ENCODE data around the gene TRPM1. TPM values are rescaled to one million over a fixed set of nuclear protein-coding genes. Genes with fewer than 3 reads are reported as not detected.

TRPM1 gene
- total and polyA plus RNA-seq, 2 donors (not counting 1 experiment from before 2014, with no cell fraction given): not detected

- H3K79me2 ChIP-seq (ENCODE audit: control insufficient read depth, insufficient read depth, low read length): no peaks in the 10 kb centered on the region
- H2AFZ ChIP-seq (ENCODE audit: low read length): no peak overlapping the region
- H3K4me3 ChIP-seq (replicated peaks in 1 of 4; ENCODE audit: control extremely low read depth in 1 of 4, insufficient read depth in 1 of 4, low read depth in 3 of 4, low read length in 4 of 4): no peak overlapping the region
- H3K36me3 ChIP-seq (ENCODE audit: control insufficient read depth, insufficient read depth, low read length): no peaks in the 10 kb centered on the region
- no peak for DNase-seq (ENCODE audit: low read depth in 2 of 2)
- H3K4me1 ChIP-seq (ENCODE audit: control insufficient read depth, extremely low read depth, insufficient read depth, low read length): no peaks in the 10 kb centered on the region
- H3K4me2 ChIP-seq (ENCODE audit: extremely low read depth, insufficient read depth, low read length): no peak overlapping the region
- H3K27ac ChIP-seq (ENCODE audit: insufficient read depth, low read length): no peak overlapping the region
- peaks cover 2% of the 10 kb centered on the region for H3K27me3 ChIP-seq (ENCODE audit: control insufficient read depth, insufficient read depth, low read length)
- H3K9me3 ChIP-seq (ENCODE audit: control insufficient read depth, insufficient read depth, low read depth, low read length): no peaks in the 10 kb centered on the region
- no peak for TF ChIP-seq CTCF (conservative IDR thresholded peaks at IDR 0.05 in 1 of 2, IDR thresholded peaks at IDR 0.05 in 1 of 2; ENCODE audit: low read depth in 1 of 2, low read length in 2 of 2)
- TF ChIP-seq EZH2 (IDR thresholded peaks at IDR 0.05; ENCODE audit: low read length, missing control alignments): no peak
- H4K20me1 ChIP-seq (ENCODE audit: control insufficient read depth, extremely low read depth, insufficient read depth, low read length): no peaks in the 10 kb centered on the region
- no peak overlapping the region for H3K9ac ChIP-seq (ENCODE audit: insufficient read depth, low read length)
Observed at GRCh38 chr15:31136607-31137328, 35.2 kb upstream of the TRPM1 start.

- Histone ChIP-seq H2AFZ (ENCODE audit: low read length) (no peak overlapping the region), H3K4me3 (replicated peaks in 1 of 4; ENCODE audit: control extremely low read depth in 1 of 4, insufficient read depth in 1 of 4, low read depth in 3 of 4, low read length in 4 of 4) (no peak overlapping the region), H4K20me1 (ENCODE audit: control insufficient read depth, extremely low read depth, insufficient read depth, low read length) (no peaks in the 10 kb centered on the region), H3K27me3 (ENCODE audit: control insufficient read depth, insufficient read depth, low read length) (peaks cover 2% of the 10 kb centered on the region), H3K9me3 (ENCODE audit: control insufficient read depth, insufficient read depth, low read depth, low read length) (no peaks in the 10 kb centered on the region), H3K9ac (ENCODE audit: insufficient read depth, low read length) (no peak overlapping the region), H3K4me1 (ENCODE audit: control insufficient read depth, extremely low read depth, insufficient read depth, low read length) (no peaks in the 10 kb centered on the region), H3K36me3 (ENCODE audit: control insufficient read depth, insufficient read depth, low read length) (no peaks in the 10 kb centered on the region), H3K79me2 (ENCODE audit: control insufficient read depth, insufficient read depth, low read length) (no peaks in the 10 kb centered on the region), H3K4me2 (ENCODE audit: extremely low read depth, insufficient read depth, low read length) (no peak overlapping the region), H3K27ac (ENCODE audit: insufficient read depth, low read length) (no peak overlapping the region)
- no peak for DNase-seq (ENCODE audit: low read depth in 2 of 2)
- TF ChIP-seq CTCF (conservative IDR thresholded peaks at IDR 0.05 in 1 of 2, IDR thresholded peaks at IDR 0.05 in 1 of 2; ENCODE audit: low read depth in 1 of 2, low read length in 2 of 2) (no peak), EZH2 (IDR thresholded peaks at IDR 0.05; ENCODE audit: low read length, missing control alignments) (no peak)
Observed at GRCh38 chr15:31136016-31136415, 34.5 kb upstream of the TRPM1 start.

- Histone ChIP-seq H3K4me1 (ENCODE audit: control insufficient read depth, extremely low read depth, insufficient read depth, low read length) (no peaks in the 10 kb centered on the region), H3K4me2 (ENCODE audit: extremely low read depth, insufficient read depth, low read length) (no peak overlapping the region), H2AFZ (ENCODE audit: low read length) (no peak overlapping the region), H3K9me3 (ENCODE audit: control insufficient read depth, insufficient read depth, low read depth, low read length) (no peaks in the 10 kb centered on the region), H3K9ac (ENCODE audit: insufficient read depth, low read length) (no peak overlapping the region), H3K79me2 (ENCODE audit: control insufficient read depth, insufficient read depth, low read length) (no peaks in the 10 kb centered on the region), H3K4me3 (replicated peaks in 1 of 4; ENCODE audit: control extremely low read depth in 1 of 4, insufficient read depth in 1 of 4, low read depth in 3 of 4, low read length in 4 of 4) (no peak overlapping the region), H4K20me1 (ENCODE audit: control insufficient read depth, extremely low read depth, insufficient read depth, low read length) (no peaks in the 10 kb centered on the region), H3K36me3 (ENCODE audit: control insufficient read depth, insufficient read depth, low read length) (no peaks in the 10 kb centered on the region), H3K27ac (ENCODE audit: insufficient read depth, low read length) (no peak overlapping the region), H3K27me3 (ENCODE audit: control insufficient read depth, insufficient read depth, low read length) (peaks cover 2% of the 10 kb centered on the region)
- TF ChIP-seq CTCF (conservative IDR thresholded peaks at IDR 0.05 in 1 of 2, IDR thresholded peaks at IDR 0.05 in 1 of 2; ENCODE audit: low read depth in 1 of 2, low read length in 2 of 2) (no peak), EZH2 (IDR thresholded peaks at IDR 0.05; ENCODE audit: low read length, missing control alignments) (no peak)
- DNase-seq (ENCODE audit: low read depth in 2 of 2): no peak
Observed at GRCh38 chr15:31135523-31135922, 34.0 kb upstream of the TRPM1 start.

Data from fibroblast of lung (primary cell).